Liver (tissue), 3 donors: ENCODE data around the gene CARMIL1.

Experiments used
- CTCF ChIP-seq: fragments of 150-350 bp; IDR thresholded peaks from 2 replicates; pipeline ENCODE4 v1.5.1; 2017; ENCODE audit warnings: improper control_type of control experiment, low read depth, low read length; ENCODE audit not compliant: missing input control
- EGR1 ChIP-seq, 2 donors: IDR thresholded peaks; 2 replicates each; pipeline ENCODE4 v1.6.1; 2016 to 2018; ENCODE audit warnings: antibody characterized with exemption in 2 of 2, low read depth in 2 of 2
- GABPA ChIP-seq, 2 donors: IDR thresholded peaks in 1 of 2; conservative IDR thresholded peaks in 1 of 2; 2 replicates each; pipeline ENCODE4 v1.6.1; 2016; ENCODE audit warnings: antibody characterized with exemption in 2 of 2, mild to moderate bottlenecking in 1 of 2, moderate library complexity in 1 of 2
- HNF4G ChIP-seq: IDR thresholded peaks from 2 replicates; pipeline ENCODE4 v1.6.1; 2016; ENCODE audit warnings: antibody characterized with exemption
- RAD21 ChIP-seq, 2 donors: IDR thresholded peaks; 2 replicates each; pipeline ENCODE4 v1.6.1; 2016; ENCODE audit warnings: antibody characterized with exemption in 2 of 2, mild to moderate bottlenecking in 2 of 2
- REST ChIP-seq: IDR thresholded peaks from 2 replicates; pipeline ENCODE4 v1.6.1; 2016; ENCODE audit warnings: antibody characterized with exemption, mild to moderate bottlenecking
- YY1 ChIP-seq: IDR thresholded peaks from 2 replicates; pipeline ENCODE4 v1.6.1; 2016; ENCODE audit warnings: antibody characterized with exemption, mild to moderate bottlenecking
- donor health status: healthy.
- donor health status: healthy.

GRCh38 chr6:25413207-25413905 lies 134.2 kb downstream of the CARMIL1 start:
- TF ChIP-seq EGR1 (IDR thresholded peaks at IDR 0.05; ENCODE audit: low read depth in 2 of 2) (no peak), CTCF (no peak), GABPA (IDR thresholded peaks at IDR 0.05 in 1 of 2, conservative IDR thresholded peaks at IDR 0.05 in 1 of 2) (no peak), HNF4G (no peak), RAD21 (IDR thresholded peaks at IDR 0.05) (no peak), YY1 (no peak), REST (no peak)
